ENCODE measurements around the gene MILR1.
"Not testable (repeated sequence)": the region's sequence is repeated elsewhere in the genome, so short reads cannot be mapped to it uniquely, and the experiment has no call there.

GRCh38 chr17:64466834-64467233, 17.9 kb downstream of the MILR1 start:
- TF ChIP-seq EZH2 (IDR thresholded peaks at IDR 0.05; ENCODE audit: borderline replicate concordance); CTCF (IDR thresholded peaks at IDR 0.05; ENCODE audit: poor library complexity): not testable (repeated sequence)
